Natural killer cell (primary cell): ENCODE measurements around the gene HPGDS. TPM values are rescaled to one million over a fixed set of nuclear protein-coding genes. Genes with fewer than 3 reads are reported as not detected.

ENCODE experiments used
- ATAC-seq, 3 donors: fragments of 150-1000 bp in 2 of 3; fragments of 200-7000 bp in 1 of 3; cut with Tn5 transposase; 1 replicate in 1 of 3; 2 replicates in 2 of 3; pipeline ENCODE4 v1.10.0; 2021; ENCODE audit warnings: mild to moderate bottlenecking in 2 of 3, moderate library complexity in 2 of 3
- DNase-seq, 2 donors: peaks; one replicate each; pipeline versions ENCODE4 v3.0.0 to v3.0.0-alpha.2; 2013 to 2021; ENCODE audit warnings: mixed read lengths in 1 of 2
- H3K27ac ChIP-seq: one replicate; pipeline ENCODE4 v1.5.1; 2013; ENCODE audit warnings: mild to moderate bottlenecking, low read length
- H3K27me3 ChIP-seq: one replicate; pipeline ENCODE4 v1.6.1; 2013; ENCODE audit warnings: low read length; ENCODE audit not compliant: control insufficient read depth, insufficient read depth
- H3K36me3 ChIP-seq: one replicate; pipeline ENCODE4 v1.6.1; 2013; ENCODE audit warnings: low read length; ENCODE audit not compliant: control insufficient read depth, insufficient read depth
- H3K4me1 ChIP-seq: one replicate; pipeline ENCODE4 v1.6.1; 2013; ENCODE audit warnings: low read length; ENCODE audit not compliant: control insufficient read depth, insufficient read depth
- H3K4me3 ChIP-seq: one replicate; pipeline ENCODE4 v1.5.1; 2013; ENCODE audit warnings: low read length
- H3K9me3 ChIP-seq: one replicate; pipeline ENCODE4 v1.6.1; 2013; ENCODE audit warnings: low read length; ENCODE audit not compliant: control insufficient read depth, insufficient read depth
- H3K27ac Mint-ChIP-seq, 2 donors: one replicate each; pipeline ENCODE4 v1.8.0; 2022; ENCODE audit warnings: mild to moderate bottlenecking in 2 of 2, mixed read lengths in 2 of 2, moderate library complexity in 1 of 2
- H3K27me3 Mint-ChIP-seq, 2 donors: one replicate each; pipeline ENCODE4 v1.8.0; 2022; ENCODE audit warnings: low read depth in 2 of 2, mixed read lengths in 2 of 2
- H3K36me3 Mint-ChIP-seq: one replicate; pipeline ENCODE4 v1.8.0; 2022; ENCODE audit warnings: mixed read lengths
- H3K4me1 Mint-ChIP-seq, 2 donors: one replicate each; pipeline ENCODE4 v1.8.0; 2022; ENCODE audit warnings: mixed read lengths in 2 of 2
- H3K4me3 Mint-ChIP-seq: one replicate; pipeline ENCODE4 v1.8.0; 2022; ENCODE audit warnings: mild to moderate bottlenecking, moderate library complexity, mixed read lengths
- H3K9me3 Mint-ChIP-seq, 2 donors: one replicate each; pipeline ENCODE4 v1.8.0; 2022; ENCODE audit warnings: mixed read lengths in 2 of 2
- WGBS: methylation state at CpG from one replicate; pipeline ENCODE4 v1.1.7; 2013; ENCODE audit warnings: missing lambda C conversion rate; ENCODE audit not compliant: insufficient coverage; 5-methylcytosine and 5-hydroxymethylcytosine counted together
- intact Hi-C: fragments of 100-400 bp; cut with micrococcal nuclease; formaldehyde crosslinking; loops from one replicate; pipeline ENCODE4 v1.14.2; 2022
- total RNA-seq, 4 donors: library from RNA; stranded (reverse); fragments of 120-200 nt in 1 of 4; gene quantifications; one replicate each; pipeline versions ENCODE4 v1.2.3 to v1.2.4, GENCODE V29; 2013 to 2022
- TF ChIP-seq, protein P1 (sequence below): fragments of 200-600 bp; IDR thresholded peaks from one replicate; pipeline ENCODE4 v1.8.0; 2022; ENCODE audit warnings: antibody characterized with exemption

The HPGDS gene
- total RNA-seq, 3 donors from 2014 or later (not counting 1 experiment from before 2014, with no cell fraction given) = 0.36 to 4.3 TPM; not detected in 1

DNA sequence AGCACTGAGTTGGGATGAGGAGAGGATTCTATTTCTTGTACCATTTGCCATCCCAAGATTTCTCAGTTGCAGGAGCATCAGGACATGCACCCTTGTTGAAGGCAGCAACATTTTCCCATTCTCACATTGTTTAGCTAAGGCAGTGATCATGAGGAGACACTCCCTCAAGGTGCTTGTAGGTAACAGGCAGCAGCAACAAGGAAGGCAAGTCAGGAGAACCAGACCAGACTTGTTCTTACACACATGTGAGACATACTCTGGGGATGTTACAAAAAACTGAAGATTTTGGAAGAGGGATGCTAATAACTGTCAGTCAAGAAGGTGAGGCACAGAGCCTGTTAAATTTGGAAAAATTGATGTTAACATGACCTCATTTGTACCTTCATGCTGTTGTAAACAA lies 15.5 kb upstream of the HPGDS start:
- Mint-ChIP-seq H3K36me3 (no peaks in the 10 kb centered on the region), H3K27ac (no peak overlapping the region), H3K27me3 (peaks cover 8 to 16% of the 10 kb centered on the region in 2 donors), H3K9me3 (peaks cover 0 to 2% of the 10 kb centered on the region in 2 donors), H3K4me1 (no peaks in the 10 kb centered on the region), H3K4me3 (no peak overlapping the region)
- TF ChIP-seq, protein P1, sequence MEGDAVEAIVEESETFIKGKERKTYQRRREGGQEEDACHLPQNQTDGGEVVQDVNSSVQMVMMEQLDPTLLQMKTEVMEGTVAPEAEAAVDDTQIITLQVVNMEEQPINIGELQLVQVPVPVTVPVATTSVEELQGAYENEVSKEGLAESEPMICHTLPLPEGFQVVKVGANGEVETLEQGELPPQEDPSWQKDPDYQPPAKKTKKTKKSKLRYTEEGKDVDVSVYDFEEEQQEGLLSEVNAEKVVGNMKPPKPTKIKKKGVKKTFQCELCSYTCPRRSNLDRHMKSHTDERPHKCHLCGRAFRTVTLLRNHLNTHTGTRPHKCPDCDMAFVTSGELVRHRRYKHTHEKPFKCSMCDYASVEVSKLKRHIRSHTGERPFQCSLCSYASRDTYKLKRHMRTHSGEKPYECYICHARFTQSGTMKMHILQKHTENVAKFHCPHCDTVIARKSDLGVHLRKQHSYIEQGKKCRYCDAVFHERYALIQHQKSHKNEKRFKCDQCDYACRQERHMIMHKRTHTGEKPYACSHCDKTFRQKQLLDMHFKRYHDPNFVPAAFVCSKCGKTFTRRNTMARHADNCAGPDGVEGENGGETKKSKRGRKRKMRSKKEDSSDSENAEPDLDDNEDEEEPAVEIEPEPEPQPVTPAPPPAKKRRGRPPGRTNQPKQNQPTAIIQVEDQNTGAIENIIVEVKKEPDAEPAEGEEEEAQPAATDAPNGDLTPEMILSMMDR = no peak
- Histone ChIP-seq H3K4me3 (no peak overlapping the region), H3K9me3 (no peaks in the 10 kb centered on the region), H3K27me3 (no peaks in the 10 kb centered on the region), H3K36me3 (no peaks in the 10 kb centered on the region), H3K27ac (no peak overlapping the region), H3K4me1 (no peaks in the 10 kb centered on the region)
- no peak for ATAC-seq
- intact Hi-C loops = no loop called here
- no peak for DNase-seq

DNA sequence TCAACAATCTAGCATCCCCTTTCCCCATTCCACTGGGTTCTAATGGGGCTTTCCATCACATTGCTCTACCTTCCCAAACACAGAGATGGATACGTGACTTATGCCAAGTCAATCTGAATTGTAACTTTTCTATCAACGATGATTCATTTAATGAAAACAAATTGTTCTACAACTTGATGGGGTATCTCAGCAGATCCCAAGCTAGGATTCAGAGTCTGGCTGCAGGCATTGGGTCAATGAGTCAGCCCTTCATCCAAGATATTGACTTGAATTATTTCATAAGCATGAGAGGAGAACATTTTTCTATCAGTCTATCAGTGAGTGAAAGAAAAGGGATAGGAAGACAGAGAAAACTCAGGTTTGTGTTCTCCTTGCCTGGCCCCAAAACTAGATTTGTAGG lies 15.0 kb upstream of the HPGDS start:
- Histone ChIP-seq H3K27ac (no peak overlapping the region), H3K4me1 (no peaks in the 10 kb centered on the region), H3K36me3 (no peaks in the 10 kb centered on the region), H3K27me3 (no peaks in the 10 kb centered on the region), H3K9me3 (no peaks in the 10 kb centered on the region), H3K4me3 (no peak overlapping the region)
- H3K4me1 Mint-ChIP-seq = no peaks in the 10 kb centered on the region
- DNase-seq (no peak), ATAC-seq (no peak)
- intact Hi-C loops = no loop called here
- H3K36me3 Mint-ChIP-seq = no peaks in the 10 kb centered on the region
- no peak overlapping the region for H3K27ac Mint-ChIP-seq
- WGBS = 94% methylated on average over 2 of the region's 2 CpGs
- H3K27me3 Mint-ChIP-seq = peaks cover 8 to 20% of the 10 kb centered on the region in 2 donors
- TF ChIP-seq, protein P1 = no peak
- peaks cover 0 to 2% of the 10 kb centered on the region in 2 donors for H3K9me3 Mint-ChIP-seq
- no peak overlapping the region for H3K4me3 Mint-ChIP-seq

DNA sequence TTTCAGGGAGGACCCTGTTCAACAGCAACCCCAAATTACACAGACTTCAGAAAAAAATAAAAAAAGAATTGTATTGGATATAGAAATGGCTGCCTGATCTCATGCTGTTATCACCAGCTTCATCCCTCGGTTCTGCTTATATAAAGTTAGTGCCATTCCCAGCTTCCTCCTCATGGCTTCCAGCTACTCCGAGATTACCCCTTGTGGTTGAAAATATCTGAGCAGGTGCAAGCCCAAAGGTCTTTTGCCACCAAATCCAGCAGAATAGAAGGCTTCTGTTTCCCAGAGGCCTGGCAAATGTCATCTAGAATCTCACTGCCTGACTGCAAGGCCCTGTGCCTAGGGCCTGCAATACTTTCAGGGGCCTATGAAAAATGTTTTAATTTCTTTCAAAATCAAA lies 13.8 kb upstream of the HPGDS start:
- ATAC-seq = no peak
- intact Hi-C loops = no loop called here
- Histone ChIP-seq H3K9me3 (no peaks in the 10 kb centered on the region), H3K4me1 (no peaks in the 10 kb centered on the region), H3K4me3 (no peak overlapping the region), H3K36me3 (no peaks in the 10 kb centered on the region), H3K27me3 (no peaks in the 10 kb centered on the region), H3K27ac (no peak overlapping the region)
- H3K4me1 Mint-ChIP-seq = no peaks in the 10 kb centered on the region
- H3K27ac Mint-ChIP-seq = no peak overlapping the region
- peaks cover 11 to 32% of the 10 kb centered on the region in 2 donors for H3K27me3 Mint-ChIP-seq
- no peaks in the 10 kb centered on the region for H3K36me3 Mint-ChIP-seq
- H3K9me3 Mint-ChIP-seq = no peaks in the 10 kb centered on the region
- H3K4me3 Mint-ChIP-seq = no peak overlapping the region
- DNase-seq = no peak
- TF ChIP-seq, protein P1 = no peak
- WGBS = 72% methylated on average over 2 of the region's 2 CpGs

DNA sequence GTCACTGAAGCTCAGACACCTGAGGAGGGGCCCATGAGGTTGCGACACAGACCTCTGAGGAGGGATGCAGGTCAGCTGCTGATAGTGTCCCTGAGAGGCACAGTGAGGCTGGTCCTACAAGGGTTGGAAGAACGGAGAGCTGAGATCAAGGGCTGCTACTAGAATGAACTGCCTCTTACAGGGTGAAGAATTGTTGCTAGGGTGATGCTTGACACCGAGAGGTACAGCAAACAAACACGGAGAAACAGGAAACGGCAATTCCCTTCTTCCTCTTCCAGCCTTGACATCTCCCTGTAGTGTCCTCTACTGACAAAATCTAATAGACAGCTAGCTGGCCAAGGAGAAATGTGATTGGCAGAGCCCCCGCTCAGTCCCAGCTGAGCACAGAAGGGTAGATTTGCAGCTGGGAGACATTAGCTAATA lies 11.8 kb upstream of the HPGDS start:
- ATAC-seq (no peak), DNase-seq (no peak)
- intact Hi-C loops = no loop called here
- Mint-ChIP-seq H3K9me3 (no peaks in the 10 kb centered on the region), H3K36me3 (no peaks in the 10 kb centered on the region), H3K27me3 (peaks cover 17 to 33% of the 10 kb centered on the region in 2 donors), H3K4me3 (no peak overlapping the region), H3K4me1 (no peaks in the 10 kb centered on the region), H3K27ac (no peak overlapping the region)
- Histone ChIP-seq H3K4me3 (no peak overlapping the region), H3K9me3 (no peaks in the 10 kb centered on the region), H3K27ac (no peak overlapping the region), H3K36me3 (no peaks in the 10 kb centered on the region), H3K27me3 (no peaks in the 10 kb centered on the region), H3K4me1 (no peaks in the 10 kb centered on the region)
- 69% methylated on average over 6 of the region's 6 CpGs for WGBS
- TF ChIP-seq, protein P1 = no peak
